GM18508 (cell line): Measurements from ENCODE around the gene TGM6.

Experiments used
- ATAC-seq: cut with Tn5 transposase; IDR thresholded peaks from one replicate; pipeline ENCODE4 v1.9.1; 2021; ENCODE audit warnings: moderate number of reproducible peaks; ENCODE audit not compliant: insufficient read depth, unreplicated experiment

TGM6 gene

GRCh38 chr20:2380601-2381000 lies at the start of gene TGM6:
Gene TGM6 (plus strand): TSS chr20:2380901. CDS start chr20:2380969, 68 bp downstream.
- ATAC-seq: no peak

- ATAC-seq: no peak
Measured at GRCh38 chr20:2331106-2331505, 49.6 kb upstream of the TGM6 start.

GRCh38 chr20:2331901-2332565 lies 48.7 kb upstream of the TGM6 start:
- ATAC-seq: no peak

- no peak for ATAC-seq
Measured at GRCh38 chr20:2332711-2333110, 48.0 kb upstream of the TGM6 start.

- no peak for ATAC-seq
Measured at GRCh38 chr20:2333821-2334220, 46.9 kb upstream of the TGM6 start.

- ATAC-seq: no peak
Measured at GRCh38 chr20:2335096-2335870, 45.4 kb upstream of the TGM6 start.

- no peak for ATAC-seq
Measured at GRCh38 chr20:2336471-2336870, 44.2 kb upstream of the TGM6 start.

GRCh38 chr20:2337142-2337541 lies 43.6 kb upstream of the TGM6 start:
- no peak for ATAC-seq

- ATAC-seq: no peak
Measured at GRCh38 chr20:2338411-2339066, 42.2 kb upstream of the TGM6 start.

- no peak for ATAC-seq
Measured at GRCh38 chr20:2340136-2340535, 40.6 kb upstream of the TGM6 start.

GRCh38 chr20:2340823-2341222 lies 39.9 kb upstream of the TGM6 start:
- ATAC-seq: no peak

- no peak for ATAC-seq
Measured at GRCh38 chr20:2341336-2341735, 39.4 kb upstream of the TGM6 start.

GRCh38 chr20:2342243-2342642 lies 38.5 kb upstream of the TGM6 start:
- ATAC-seq: no peak

GRCh38 chr20:2346188-2346587 lies 34.5 kb upstream of the TGM6 start:
- no peak for ATAC-seq

- no peak for ATAC-seq
Measured at GRCh38 chr20:2348336-2348735, 32.4 kb upstream of the TGM6 start.

GRCh38 chr20:2349801-2350200 lies 30.9 kb upstream of the TGM6 start:
- ATAC-seq: no peak

GRCh38 chr20:2350606-2351005 lies 30.1 kb upstream of the TGM6 start:
- ATAC-seq: no peak

GRCh38 chr20:2353231-2353630 lies 27.5 kb upstream of the TGM6 start:
- no peak for ATAC-seq

- ATAC-seq: no peak
Measured at GRCh38 chr20:2357114-2357513, 23.6 kb upstream of the TGM6 start.

- ATAC-seq: no peak
Measured at GRCh38 chr20:2358006-2358405, 22.7 kb upstream of the TGM6 start.

GRCh38 chr20:2361035-2361593 lies 19.6 kb upstream of the TGM6 start:
- ATAC-seq: no peak
